Mucosa of stomach (tissue), 1 donor: ENCODE results near the gene CEBPG.

Experiments
- H3K27me3 ChIP-seq: one replicate; pipeline ENCODE4 v1.7.0; 2013; ENCODE audit warnings: mild to moderate bottlenecking, low read length; ENCODE audit not compliant: control insufficient read depth, insufficient read depth
- H3K36me3 ChIP-seq: one replicate; pipeline ENCODE4 v1.7.0; 2013; ENCODE audit warnings: low read length; ENCODE audit not compliant: control insufficient read depth, insufficient read depth
- H3K4me1 ChIP-seq: one replicate; pipeline ENCODE4 v1.7.0; 2013; ENCODE audit warnings: mild to moderate bottlenecking, low read length; ENCODE audit not compliant: control insufficient read depth, insufficient read depth
- H3K4me3 ChIP-seq: one replicate; pipeline ENCODE4 v1.7.0; 2013; ENCODE audit warnings: low read length
- H3K9ac ChIP-seq: one replicate; pipeline ENCODE4 v1.7.0; 2013; ENCODE audit warnings: mild to moderate bottlenecking, low read length, moderate library complexity
- H3K9me3 ChIP-seq: one replicate; pipeline ENCODE4 v1.7.0; 2013; ENCODE audit warnings: mild to moderate bottlenecking, low read length, moderate library complexity; ENCODE audit not compliant: control insufficient read depth
- donor health status: Pancreatic carcinoma.

The CEBPG gene

DNA sequence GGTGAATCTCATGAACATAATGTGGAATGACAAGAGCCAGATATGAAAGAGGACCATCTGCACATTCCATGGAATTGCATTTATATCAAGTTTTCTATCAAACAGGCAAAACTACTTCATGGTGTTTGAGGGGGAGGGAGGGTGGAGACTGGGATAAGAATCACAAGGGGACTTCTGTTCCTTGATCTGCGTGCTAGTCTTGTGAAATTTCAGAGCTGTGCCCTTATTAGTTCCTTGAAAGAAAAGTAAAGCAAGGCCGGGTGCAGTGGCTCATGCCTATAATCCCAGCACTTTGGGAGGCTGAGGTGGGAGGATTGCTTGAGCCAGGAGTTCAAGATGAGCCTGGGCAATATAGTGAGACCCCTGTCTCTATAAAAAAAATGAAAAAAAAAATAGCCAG is 30.2 kb upstream of the CEBPG start:
- no peaks in the 10 kb centered on the region for H3K4me1 ChIP-seq
- H3K36me3 ChIP-seq = no peaks in the 10 kb centered on the region
- H3K9ac ChIP-seq = no peak overlapping the region
- no peaks in the 10 kb centered on the region for H3K9me3 ChIP-seq
- no peaks in the 10 kb centered on the region for H3K27me3 ChIP-seq
- no peak overlapping the region for H3K4me3 ChIP-seq

DNA sequence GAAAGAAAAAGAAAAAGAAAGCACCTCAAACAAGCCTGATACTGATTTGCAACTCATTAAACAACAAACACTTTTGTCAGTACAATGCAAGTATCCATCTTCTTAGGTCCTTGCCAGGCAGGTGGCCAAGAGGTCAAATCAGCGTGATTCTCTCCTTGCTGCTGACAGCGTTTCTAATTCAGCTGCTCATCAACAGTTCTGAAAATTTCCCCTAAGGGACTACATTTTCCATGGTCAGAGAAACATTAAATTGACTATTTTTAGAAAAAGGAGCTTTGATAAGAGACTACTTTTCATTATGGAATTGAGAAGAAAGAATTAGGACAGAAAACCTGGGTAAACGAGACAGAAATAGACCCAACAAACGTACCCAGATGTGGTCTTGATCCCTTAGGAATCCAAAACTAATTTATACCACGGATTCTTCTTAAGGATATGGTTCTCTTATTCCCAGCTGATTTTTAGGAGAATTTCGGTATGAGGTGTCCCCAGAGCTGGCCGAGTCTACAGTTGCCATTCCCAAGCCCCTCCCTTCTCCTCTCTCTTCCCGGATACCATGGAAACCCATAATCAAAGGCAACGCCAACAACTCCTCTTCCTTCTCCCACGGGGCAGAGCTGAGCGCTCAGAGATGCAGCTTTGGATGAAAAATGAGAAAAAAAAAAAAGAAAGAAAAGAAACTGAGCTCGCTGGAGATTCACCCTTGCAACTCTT is 29.5 kb upstream of the CEBPG start:
- no peaks in the 10 kb centered on the region for H3K4me1 ChIP-seq
- no peak overlapping the region for H3K4me3 ChIP-seq
- H3K36me3 ChIP-seq = no peaks in the 10 kb centered on the region
- no peaks in the 10 kb centered on the region for H3K27me3 ChIP-seq
- no peak overlapping the region for H3K9ac ChIP-seq
- H3K9me3 ChIP-seq = no peaks in the 10 kb centered on the region

DNA sequence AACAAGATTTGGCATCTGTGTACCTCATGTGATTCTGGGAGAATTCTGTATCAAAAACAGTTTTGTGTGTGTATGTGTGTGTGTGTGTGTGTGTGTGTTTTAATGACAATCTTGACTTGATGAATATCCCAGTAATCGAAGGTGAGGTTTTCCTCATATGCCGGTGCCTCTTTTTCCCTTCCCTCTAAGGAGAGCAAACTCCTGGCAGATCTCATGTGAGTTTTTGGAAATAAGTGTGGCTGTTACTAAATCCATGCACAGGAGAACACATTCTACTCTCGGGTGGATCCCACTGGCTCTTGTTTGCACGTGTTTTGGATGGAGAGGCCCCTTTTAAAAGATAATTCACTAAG is 29.0 kb upstream of the CEBPG start:
- Histone ChIP-seq H3K4me1 (no peaks in the 10 kb centered on the region), H3K9ac (no peak overlapping the region), H3K27me3 (no peaks in the 10 kb centered on the region), H3K36me3 (no peaks in the 10 kb centered on the region), H3K9me3 (no peaks in the 10 kb centered on the region), H3K4me3 (no peak overlapping the region)

DNA sequence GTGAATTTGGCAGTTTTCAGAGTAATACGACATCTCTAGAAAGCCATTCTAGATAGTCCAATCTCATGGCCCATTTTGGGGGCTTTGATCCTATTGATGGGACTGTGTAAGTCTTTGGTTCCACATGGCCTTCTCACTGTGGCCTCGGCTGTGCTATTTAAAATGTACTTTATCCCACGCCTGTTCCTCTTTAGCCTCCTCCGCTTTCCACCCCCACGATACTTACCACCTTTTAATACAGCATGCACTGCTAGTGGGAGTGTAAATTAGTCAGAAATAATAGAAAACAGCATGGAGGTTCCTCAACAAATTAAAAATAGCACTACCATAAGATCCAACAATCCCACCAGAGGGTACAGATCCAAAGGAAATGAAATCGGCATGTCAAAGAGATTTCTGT is 28.3 kb upstream of the CEBPG start:
- H3K9ac ChIP-seq = no peak overlapping the region
- no peaks in the 10 kb centered on the region for H3K36me3 ChIP-seq
- H3K9me3 ChIP-seq = no peaks in the 10 kb centered on the region
- H3K27me3 ChIP-seq = no peaks in the 10 kb centered on the region
- H3K4me1 ChIP-seq = no peaks in the 10 kb centered on the region
- no peak overlapping the region for H3K4me3 ChIP-seq

DNA sequence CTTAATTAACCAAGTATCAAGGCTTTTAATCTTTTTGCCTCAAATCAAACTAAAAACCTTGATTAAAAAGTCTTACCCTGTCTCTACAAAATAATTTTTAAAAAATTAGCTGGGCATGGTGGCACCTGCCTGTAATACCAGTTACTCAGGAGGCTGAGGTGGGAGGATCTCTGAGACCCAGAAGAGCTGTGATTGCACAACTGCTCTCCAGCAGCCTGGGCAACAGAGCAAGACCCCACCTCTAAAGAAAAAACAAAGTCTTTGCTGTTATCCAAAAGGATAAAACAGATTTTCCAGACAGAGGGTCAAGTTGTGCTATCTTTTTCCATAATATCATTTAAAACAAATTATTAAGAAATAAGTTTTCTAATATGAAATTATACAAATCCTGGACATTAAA is 26.8 kb upstream of the CEBPG start:
- H3K9ac ChIP-seq = no peak overlapping the region
- no peaks in the 10 kb centered on the region for H3K9me3 ChIP-seq
- H3K27me3 ChIP-seq = no peaks in the 10 kb centered on the region
- no peaks in the 10 kb centered on the region for H3K4me1 ChIP-seq
- no peaks in the 10 kb centered on the region for H3K36me3 ChIP-seq
- H3K4me3 ChIP-seq = no peak overlapping the region

DNA sequence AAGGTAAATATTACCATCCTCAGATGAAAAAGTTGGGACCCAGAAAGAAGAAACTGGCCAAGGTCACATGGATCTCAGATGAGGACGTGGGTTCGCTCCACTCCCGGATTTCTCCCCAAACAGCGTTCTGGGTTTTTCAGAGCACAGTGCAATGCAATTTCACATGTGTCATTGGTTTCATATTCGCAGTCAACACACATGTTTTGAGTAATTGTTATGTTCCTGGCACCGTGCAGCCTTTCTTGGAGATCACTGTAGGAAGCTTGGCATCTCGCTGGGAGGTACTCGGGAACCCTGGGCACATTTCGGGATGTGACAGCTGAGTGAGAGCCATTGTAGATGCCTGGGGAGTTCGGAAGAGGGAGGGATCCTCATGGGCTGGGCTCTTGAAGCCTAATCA is 26.2 kb upstream of the CEBPG start:
- Histone ChIP-seq H3K9me3 (no peaks in the 10 kb centered on the region), H3K4me3 (no peak overlapping the region), H3K27me3 (no peaks in the 10 kb centered on the region), H3K36me3 (no peaks in the 10 kb centered on the region), H3K9ac (no peak overlapping the region), H3K4me1 (no peaks in the 10 kb centered on the region)

DNA sequence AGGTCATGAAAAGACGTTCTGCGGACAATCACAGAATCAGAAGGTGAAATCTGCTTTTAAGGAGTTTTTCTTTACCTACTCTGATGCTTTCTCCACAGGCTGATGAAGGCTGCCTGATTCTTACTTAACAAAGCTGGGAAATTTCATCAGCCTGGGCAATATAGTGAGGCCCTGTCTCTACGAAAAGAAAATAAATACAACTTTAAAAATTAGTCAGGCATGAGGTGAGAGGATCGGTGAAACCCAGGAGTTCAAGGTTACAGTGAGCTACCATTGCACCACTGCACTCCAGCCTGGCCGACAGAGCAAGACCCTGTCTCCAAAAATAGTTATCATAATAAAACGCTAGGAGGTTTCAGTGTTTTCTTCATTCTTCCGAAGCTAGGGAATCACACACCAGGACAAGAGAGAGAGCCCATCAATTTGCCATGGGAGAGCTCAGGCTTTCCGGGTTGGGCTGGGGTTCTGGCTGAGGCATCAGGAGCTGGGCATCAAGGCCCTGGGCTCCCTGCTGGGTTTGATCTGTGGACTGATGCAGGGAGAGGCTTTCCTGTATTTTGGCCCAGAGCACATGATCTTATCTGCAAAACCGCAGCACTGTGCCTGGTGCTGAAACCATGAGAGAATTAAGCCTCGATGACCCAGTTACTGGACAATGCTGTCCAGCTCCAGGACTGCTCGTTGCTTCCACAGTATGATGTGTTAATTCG is 25.1 kb upstream of the CEBPG start:
- Histone ChIP-seq H3K9ac (no peak overlapping the region), H3K36me3 (no peaks in the 10 kb centered on the region), H3K4me1 (no peaks in the 10 kb centered on the region), H3K9me3 (no peaks in the 10 kb centered on the region), H3K4me3 (no peak overlapping the region), H3K27me3 (no peaks in the 10 kb centered on the region)

DNA sequence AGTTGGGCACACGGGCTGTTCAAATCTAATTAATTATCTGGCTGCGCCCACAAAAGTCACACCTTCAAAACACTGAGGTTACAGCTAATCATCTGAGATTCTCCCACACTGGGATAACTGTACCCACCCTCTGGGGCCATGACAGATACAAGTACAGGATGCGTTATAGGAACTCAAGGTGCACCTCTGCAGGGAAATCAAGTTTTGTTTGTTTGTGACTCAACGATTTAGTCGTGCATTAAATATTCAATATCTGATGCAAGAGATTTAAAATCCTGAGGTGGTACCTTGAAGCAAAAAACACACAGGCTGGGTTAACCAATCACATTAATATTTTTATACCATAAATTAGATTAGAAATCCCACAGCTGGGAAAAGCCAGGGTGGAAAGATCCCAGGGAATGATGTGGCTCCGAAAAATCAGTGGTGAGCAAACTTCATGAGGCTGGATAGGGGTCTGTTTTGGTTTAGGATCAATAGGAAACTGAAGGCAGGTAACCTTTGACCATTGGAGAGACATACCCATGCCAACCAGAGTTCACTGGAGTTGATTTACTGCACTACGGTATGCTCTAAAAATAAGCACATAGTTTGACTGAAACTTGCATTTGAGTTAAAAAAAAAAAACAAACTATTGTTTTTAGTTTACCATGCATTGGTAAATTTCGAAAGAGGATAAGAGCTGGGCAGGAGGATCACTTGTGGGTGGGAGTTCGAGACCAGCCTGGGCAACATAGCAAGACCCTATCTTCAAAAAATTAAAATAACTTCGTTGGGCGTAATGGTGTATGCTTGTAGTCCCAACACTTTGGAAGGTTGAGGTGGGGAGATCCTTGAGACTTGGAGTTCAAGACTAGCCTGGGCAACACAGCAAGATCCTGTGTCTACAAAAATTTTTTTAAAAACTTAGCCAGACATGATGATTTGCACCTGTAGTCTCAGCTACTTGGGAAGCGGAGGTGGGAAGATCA is 23.9 kb upstream of the CEBPG start:
- Histone ChIP-seq H3K9me3 (no peaks in the 10 kb centered on the region), H3K36me3 (no peaks in the 10 kb centered on the region), H3K4me1 (no peaks in the 10 kb centered on the region), H3K4me3 (no peak overlapping the region), H3K9ac (no peak overlapping the region), H3K27me3 (no peaks in the 10 kb centered on the region)

DNA sequence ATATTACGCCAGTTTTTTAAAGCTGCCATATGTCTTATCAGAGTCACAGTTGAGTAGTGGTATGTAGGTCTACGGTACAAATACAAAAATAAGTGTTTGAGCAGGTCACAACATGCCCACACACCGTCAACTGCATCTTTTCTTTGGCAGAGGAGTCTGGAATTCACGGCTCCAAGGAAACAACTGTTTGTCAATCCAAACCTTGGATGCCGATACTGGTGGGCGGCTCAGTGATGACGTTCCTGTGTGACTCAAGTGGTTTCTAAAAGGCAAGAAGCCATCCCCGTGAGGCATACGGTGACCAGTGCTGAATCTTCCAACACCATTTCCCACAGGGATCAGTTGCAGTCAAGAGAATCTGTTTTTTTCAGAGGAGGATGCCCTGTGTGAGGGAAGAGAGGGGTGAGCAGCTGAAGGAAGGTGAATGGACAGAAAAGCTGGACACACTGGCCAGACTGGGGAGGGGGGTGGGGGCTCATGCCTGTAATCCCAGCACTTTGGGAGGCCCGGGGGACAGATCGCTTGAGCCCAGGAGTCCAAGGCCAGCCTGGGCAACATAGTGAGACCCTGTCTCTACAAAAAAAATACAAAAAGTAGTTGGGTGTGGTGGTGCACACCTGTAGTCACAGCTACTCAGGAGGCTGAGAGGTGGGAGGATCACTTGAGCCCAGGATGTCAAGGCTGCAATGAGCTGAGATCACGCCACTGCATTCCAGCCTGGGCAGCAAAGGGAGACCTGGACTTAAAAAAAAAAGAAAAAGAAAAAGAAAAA is 22.8 kb upstream of the CEBPG start:
- no peaks in the 10 kb centered on the region for H3K9me3 ChIP-seq
- H3K27me3 ChIP-seq = no peaks in the 10 kb centered on the region
- H3K36me3 ChIP-seq = no peaks in the 10 kb centered on the region
- H3K4me1 ChIP-seq = no peaks in the 10 kb centered on the region
- no peak overlapping the region for H3K9ac ChIP-seq
- H3K4me3 ChIP-seq = no peak overlapping the region

DNA sequence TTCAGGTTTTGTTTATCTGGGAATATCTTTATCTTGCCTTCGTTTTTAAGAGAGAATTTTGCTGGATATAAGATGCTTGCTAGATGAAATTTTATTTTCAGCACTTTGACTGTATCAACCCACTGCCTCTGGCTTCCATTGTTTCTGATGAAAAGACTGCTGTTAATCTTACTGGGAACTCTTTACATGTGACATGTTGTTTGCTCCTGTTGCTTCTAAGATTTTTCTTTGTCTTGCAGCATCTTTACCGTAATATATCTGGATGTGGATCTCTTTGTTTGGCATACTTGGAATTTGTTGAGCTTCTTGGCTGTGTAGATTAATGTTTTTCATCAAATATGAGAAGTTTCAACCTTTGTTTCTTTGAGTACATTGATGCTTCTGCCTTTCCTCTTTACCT is 18.0 kb upstream of the CEBPG start:
- H3K4me1 ChIP-seq = no peaks in the 10 kb centered on the region
- no peaks in the 10 kb centered on the region for H3K27me3 ChIP-seq
- no peak overlapping the region for H3K9ac ChIP-seq
- no peaks in the 10 kb centered on the region for H3K36me3 ChIP-seq
- H3K9me3 ChIP-seq = no peaks in the 10 kb centered on the region
- H3K4me3 ChIP-seq = no peak overlapping the region

DNA sequence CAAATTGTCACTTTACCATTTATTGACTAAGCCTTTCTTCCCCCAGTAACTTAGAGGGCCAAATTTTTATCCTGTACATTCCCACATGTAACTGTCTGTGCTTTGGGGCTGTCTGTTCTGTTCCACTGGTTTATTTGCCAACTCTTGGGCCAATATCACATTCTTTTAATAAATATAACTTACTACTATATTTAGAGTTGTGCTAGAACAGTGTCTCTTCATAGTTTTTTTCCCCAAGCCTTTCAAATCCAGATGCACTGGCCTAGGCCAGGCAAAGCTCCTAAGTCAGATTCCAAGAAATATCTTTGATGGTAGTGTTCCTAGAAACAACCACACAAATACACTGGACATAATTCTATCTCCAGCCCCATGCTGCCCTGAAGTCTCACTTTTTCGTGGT is 16.0 kb upstream of the CEBPG start:
- Histone ChIP-seq H3K9ac (no peak overlapping the region), H3K4me3 (no peak overlapping the region), H3K9me3 (no peaks in the 10 kb centered on the region), H3K4me1 (no peaks in the 10 kb centered on the region), H3K36me3 (no peaks in the 10 kb centered on the region), H3K27me3 (no peaks in the 10 kb centered on the region)
